ENCODE results near the gene GTF3C4.

GRCh38 chr9:132717326-132717945 is 47.2 kb downstream of the GTF3C4 start:
- TF ChIP-seq CTCF (conservative IDR thresholded peaks at IDR 0.05 in 1 of 2, IDR thresholded peaks at IDR 0.05 in 1 of 2; ENCODE audit: low read depth in 1 of 2, low read length in 2 of 2) (no peak), EZH2 (IDR thresholded peaks at IDR 0.05; ENCODE audit: low read length, missing control alignments) (no peak)
